GM19452 (cell line): Measurements from ENCODE around the gene CRIP2.

Experiments
- ATAC-seq: cut with Tn5 transposase; IDR thresholded peaks from one replicate; pipeline ENCODE4 v1.9.1; 2021; ENCODE audit not compliant: unreplicated experiment

Gene CRIP2

DNA sequence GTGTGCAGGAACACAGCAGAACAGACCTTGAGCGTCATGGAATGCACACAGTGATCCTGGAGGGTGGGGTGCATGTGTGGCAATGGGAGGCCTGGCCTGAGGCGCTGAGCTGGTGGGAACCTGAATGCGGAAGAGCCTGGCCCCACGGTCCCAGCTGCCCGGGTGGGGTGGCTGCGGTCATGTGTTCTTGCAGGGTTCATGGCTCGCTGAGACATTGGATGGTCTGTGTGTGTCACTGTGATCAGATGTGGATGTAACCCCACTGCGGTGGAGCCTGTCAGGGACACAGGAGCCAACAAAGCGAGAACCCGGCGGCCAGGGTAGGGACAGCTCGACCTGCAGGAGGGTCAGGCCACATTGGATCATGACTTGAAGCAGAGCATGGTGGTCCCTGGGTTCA is 31.8 kb upstream of the CRIP2 start:
- no peak for ATAC-seq

DNA sequence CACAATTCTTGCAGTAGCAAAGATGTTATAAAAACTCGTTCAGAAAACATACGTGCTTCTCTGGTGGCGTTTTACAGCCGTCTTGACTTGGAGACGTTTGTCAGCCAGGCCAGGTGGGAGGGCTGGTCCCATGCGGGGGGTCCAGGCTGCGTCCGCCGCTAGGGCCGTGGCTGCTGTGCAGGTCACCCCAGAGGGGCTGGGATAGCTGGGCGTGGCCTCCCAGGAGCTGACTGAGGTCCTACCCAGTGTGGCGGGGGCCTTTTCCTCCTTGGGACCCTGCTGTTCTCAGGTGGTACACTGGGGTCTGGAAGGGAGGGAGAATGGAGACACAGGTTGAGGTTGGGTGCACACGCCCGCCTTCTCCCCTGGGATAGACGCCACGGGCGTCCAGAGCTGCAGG is 29.8 kb upstream of the CRIP2 start:
- no peak for ATAC-seq

DNA sequence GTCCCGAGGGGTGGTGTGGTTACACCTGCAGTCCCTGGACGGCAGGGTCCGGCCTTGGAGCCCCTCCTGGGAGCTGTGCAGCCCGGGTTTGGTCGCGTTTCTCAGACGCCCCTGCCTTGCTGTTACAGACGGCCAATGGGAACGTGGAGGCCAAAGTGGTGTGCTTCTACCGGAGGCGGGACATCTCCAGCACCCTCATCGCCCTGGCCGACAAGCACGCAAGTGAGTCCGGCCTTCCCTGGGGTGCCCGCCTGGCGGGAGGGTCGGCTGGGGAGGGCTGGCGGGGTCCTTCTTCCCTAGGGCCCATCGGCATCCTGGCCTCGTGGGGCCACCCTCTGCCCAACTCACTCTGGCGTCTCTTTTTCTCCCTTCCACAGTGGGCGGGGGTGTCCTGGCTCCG is 29.3 kb upstream of the CRIP2 start:
- ATAC-seq: no peak

DNA sequence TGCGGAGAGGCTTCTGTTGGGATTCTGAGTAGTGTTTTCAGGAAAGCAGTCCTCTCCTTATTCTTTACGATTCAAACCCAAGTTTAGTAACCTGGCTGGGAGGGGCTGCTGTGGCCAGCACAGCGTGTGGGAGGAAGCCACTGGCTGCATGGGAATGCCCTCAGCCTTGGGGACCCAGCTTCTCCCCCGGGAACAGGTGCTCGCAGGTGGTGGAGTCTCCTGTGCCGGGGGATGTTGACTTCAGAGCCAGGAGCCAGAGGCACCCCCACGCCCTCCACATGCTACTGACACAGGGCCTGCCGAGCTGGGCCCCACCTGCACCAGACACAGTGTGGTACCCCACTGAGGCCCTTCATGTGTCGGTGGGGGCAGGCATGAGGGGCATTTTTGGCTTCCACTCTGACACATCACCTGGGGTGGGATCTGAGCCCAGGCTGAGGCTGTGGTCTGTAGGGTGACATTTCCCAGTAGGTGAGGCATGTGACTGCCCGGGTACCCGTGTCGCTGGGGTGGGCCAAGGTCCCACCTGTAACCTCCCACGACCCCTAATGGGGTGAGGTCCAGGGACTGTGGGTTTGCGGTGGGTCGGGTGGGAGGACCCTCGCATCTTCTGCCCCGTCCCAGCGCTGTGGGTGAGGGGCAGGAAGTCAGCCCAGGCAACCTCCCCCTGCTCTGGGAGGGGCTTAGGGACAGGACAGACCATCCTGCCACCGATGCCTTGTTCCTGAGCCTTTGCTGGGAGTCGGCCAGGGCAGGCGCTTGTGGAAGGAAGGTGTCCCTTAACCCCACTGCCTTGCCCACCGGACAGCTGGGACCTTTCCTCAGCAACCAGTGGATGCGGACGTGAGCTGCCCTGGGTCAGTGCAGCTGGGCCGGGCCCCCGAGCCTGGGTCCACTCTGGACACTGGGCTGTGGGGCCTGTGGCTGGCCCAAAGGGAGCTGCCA is 28.4 kb upstream of the CRIP2 start:
- no peak for ATAC-seq

DNA sequence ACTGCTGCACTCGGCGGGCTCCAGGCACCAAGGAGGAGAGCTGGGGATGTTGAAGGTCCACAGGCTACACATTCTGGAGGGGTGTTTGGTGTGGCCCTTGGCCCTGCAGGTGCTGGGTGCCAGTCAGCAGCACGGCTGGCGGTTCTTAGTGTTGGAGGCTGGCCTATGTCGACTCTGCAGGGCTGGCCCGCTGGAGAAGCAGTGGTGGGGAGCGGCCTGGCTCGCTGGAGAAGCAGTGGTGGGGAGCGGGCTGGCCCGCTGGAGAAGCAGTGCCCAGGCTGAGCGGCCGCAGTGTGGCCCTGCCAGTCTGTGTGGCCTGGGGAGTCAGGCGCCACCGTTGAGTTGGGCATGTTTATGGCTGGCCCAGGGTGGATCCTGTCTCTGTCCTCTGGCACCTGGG is 27.6 kb upstream of the CRIP2 start:
- ATAC-seq: no peak

DNA sequence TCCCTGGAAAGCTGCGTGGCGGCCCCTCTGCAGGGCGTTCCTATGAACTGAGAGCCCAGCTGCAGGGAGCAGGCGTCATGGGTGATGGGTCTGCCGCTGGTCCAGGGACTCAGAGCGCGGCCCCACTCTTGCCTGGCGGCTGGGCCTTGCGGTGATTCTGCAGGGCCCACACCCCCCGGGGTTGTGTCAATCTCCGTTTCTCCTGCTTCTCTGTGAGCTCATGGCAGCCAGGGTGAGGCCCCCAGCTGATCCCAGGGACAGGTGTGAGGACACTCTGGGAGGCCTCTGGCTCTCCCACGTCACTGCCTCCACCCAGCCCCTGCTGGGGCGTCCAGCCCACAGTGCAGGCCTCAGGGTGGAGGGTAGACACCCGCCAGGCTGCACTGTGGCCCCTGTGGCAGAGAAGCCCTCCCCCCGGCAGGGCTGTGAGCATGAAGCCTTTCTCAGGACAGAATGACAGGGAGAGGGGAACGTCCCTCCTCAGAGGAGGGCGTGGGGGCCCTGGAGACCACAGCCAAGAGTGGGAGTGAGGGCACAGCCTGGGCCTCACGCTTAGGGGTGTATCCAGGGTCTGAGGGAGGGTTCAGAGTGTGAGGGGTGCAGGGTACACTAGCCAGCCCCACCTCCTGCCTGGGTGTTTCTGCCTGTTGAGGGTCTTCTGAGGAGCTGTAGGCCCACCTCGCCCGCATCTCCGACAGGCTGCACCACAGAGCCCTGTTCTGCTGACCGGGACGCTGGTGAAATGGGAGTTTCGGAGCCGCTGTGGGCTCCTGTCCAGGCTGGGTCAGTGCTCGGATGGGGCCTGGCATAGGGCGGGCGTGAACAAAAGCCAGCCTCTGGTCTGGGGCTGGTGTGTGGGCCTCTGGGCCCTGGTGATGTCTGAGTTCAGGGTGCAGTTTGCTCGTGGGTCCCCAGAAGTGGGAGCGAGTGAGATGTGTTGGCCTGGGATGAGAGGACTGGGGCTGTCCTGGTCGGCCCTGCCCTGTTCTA is 26.7 kb upstream of the CRIP2 start:
- ATAC-seq: no peak

GRCh38 chr14:105448706-105449111 is 25.9 kb upstream of the CRIP2 start:
- ATAC-seq: no peak

DNA sequence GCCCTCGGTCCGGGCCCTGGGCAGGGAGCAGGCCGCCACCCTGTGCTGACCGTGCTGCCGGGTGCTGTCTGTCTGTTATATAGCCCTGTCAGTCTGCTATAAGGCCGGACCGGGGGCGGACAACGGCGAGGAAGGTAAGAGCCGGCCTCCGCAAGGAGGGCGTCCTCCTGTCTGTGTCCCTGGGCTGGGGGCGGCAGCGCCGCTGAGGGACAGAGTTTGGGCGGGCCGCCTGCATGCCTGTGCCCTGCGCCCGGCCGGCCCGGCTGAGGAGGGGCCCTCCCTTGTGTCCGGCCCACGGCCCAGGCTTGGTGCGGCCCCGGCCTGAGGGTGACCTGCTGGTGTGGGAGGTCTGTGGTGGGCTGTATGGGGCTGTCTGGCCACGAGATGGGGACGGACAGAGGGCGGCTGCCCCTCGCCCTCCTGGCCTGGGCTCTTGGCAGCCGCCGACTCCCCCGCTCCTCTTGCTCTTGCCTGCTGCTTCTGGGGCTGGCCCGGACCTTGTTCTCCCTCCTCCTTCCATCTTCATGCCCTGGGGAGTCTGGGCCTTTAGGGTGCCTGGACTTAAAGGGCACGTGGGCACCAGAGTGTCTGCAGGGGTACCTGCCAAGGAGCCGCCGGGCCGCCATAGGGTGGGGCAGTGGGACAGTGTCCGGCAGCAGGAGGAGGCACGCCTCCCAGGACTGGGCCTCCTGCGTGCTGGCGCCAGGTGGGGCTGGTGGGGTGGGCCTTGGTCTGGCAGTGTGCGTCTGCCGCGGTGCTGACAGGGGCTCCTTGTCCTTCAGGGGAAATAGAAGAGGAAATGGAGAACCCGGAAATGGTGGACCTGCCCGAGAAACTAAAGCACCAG is 25.1 kb upstream of the CRIP2 start:
- no peak for ATAC-seq

DNA sequence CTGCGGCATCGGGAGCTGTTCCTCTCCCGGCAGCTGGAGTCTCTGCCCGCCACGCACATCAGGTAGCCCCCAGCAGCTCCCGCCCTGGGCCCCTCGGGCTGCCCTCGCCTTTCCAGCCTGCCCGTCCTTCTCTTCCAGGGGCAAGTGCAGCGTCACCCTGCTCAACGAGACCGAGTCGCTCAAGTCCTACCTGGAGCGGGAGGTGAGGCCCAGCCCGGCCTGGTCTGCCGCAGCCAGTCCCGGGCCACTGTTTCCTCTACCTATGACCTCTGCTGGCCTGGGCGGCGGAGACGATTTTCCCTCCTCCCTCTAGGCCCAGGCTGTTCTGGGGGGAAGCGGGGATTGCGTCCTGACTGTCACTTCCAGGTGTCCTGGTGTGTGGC is 24.5 kb upstream of the CRIP2 start:
- ATAC-seq: no peak

DNA sequence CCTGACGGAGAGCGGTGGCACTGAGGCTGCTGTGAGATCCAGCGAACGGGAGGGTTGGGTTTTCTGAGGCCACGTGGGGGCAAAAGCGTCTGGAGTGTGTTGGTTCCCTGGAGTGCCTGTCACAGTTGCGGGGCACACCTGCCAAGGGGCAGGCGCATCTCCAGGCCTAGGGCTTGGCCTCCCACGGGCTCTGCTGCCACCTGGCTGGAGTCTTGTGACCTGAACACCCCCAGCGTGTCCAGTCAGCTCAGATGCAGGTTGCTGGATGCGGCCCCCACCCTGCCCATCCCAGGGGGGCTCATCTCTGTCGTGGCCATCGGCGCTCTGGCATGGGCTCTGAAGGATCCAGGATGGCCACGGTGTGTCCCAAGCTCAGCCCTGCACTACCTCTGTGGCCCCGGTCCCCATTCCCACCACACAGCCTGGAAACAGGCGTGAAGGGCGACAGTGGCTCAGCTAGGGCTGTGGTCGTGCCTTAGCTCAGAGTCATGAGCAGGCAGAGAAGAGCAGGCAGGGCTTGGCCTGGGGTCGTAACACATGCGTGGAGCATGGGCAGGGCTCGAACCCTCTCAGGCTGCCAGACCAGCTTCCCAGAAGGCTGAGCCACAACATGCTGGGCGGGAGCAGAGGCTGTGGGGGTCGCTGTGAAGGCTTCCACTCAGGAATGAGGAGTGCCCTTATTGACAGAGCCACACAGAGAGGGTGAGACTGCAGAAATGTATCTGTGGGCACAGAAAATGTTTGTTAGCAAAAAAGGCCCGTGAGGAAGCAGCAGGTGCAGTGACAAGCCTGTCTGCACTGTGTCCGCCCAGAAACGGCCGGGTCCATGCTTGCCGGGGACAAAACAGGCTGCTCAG is 23.5 kb upstream of the CRIP2 start:
- no peak for ATAC-seq

DNA sequence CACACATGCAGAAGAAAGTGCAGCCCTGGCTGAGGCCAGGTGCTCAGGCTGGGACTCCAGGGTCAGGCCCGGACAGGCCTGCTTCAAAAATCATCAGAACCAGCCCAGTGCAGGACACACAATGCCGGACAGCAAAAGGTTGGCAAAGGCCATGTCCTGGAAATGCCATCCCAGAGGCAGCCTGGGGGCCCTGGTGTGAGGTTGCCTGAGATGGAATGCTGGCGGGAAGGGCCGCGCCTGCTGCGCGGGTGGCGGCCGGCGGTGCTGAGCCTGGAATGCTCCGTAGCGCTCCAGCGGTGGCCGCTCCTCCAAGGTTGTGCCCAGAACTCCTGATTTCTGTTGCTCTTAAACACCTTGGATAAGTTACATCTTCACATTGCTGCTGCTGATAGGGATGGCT is 21.7 kb upstream of the CRIP2 start:
- ATAC-seq: no peak

GRCh38 chr14:105453847-105454246 is 20.8 kb upstream of the CRIP2 start:
- no peak for ATAC-seq

GRCh38 chr14:105455086-105455640 is 19.5 kb upstream of the CRIP2 start:
- no peak for ATAC-seq

- ATAC-seq: no peak
Measured at GRCh38 chr14:105455766-105456660, 18.6 kb upstream of the CRIP2 start.

- no peak for ATAC-seq
Measured at GRCh38 chr14:105456736-105457617, 17.6 kb upstream of the CRIP2 start.

- ATAC-seq: no peak
Measured at GRCh38 chr14:105458010-105458409, 16.6 kb upstream of the CRIP2 start.

- no peak for ATAC-seq
Measured at GRCh38 chr14:105458571-105458970, 16.1 kb upstream of the CRIP2 start.

- ATAC-seq: no peak
Measured at GRCh38 chr14:105460116-105460515, 14.5 kb upstream of the CRIP2 start.
